Prostate gland (tissue), 2 donors: Measurements from ENCODE around the gene DCANP1. TPM values are rescaled to one million over a fixed set of nuclear protein-coding genes. Genes with fewer than 3 reads are reported as not detected.
A peak's percentile ranks its signal among the peaks of the same experiment; 100 is the strongest.
"Not testable (repeated sequence)": the region's sequence is repeated elsewhere in the genome, so short reads cannot be mapped to it uniquely, and the experiment has no call there.

Source experiments
- DNase-seq: peaks from one replicate; pipeline ENCODE4 v3.0.0-alpha.2; 2019; ENCODE audit warnings: low spot score
- H3K27ac ChIP-seq, 2 donors: fragments of 200-600 bp; sonication (generic); 2 replicates each; pipeline ENCODE4 v1.5.1; 2017 to 2019
- H3K27me3 ChIP-seq: fragments of 200-600 bp; sonication (generic); replicated peaks from 2 replicates; pipeline ENCODE4 v1.5.1; 2019; ENCODE audit not compliant: insufficient read depth
- H3K36me3 ChIP-seq, 2 donors: fragments of 200-600 bp; sonication (generic); 1 replicate in 1 of 2; 2 replicates in 1 of 2; pipeline versions ENCODE4 v1.5.1 to v1.8.1; 2017 to 2019
- H3K4me1 ChIP-seq: fragments of 200-600 bp; sonication (generic); replicated peaks from 2 replicates; pipeline ENCODE4 v1.5.1; 2019
- H3K4me3 ChIP-seq, 2 donors: fragments of 200-600 bp; sonication (generic); 2 replicates each; pipeline ENCODE4 v1.5.1; 2017 to 2019
- H3K9me3 ChIP-seq: fragments of 200-600 bp; sonication (generic); 2 replicates; pipeline ENCODE4 v1.5.1; 2017
- CTCF ChIP-seq, 4 experiments: fragments of 200-600 bp in 2 of 4; fragments of 450-650 bp in 2 of 4; sonication (generic) in 2 of 4; IDR thresholded peaks; 1 replicate in 3 of 4; 2 replicates in 1 of 4; pipeline ENCODE4 v1.5.1; 2016 to 2019; ENCODE audit warnings: antibody characterized with exemption in 4 of 4, mild to moderate bottlenecking in 2 of 4, moderate library complexity in 2 of 4
- POLR2A ChIP-seq: fragments of 450-650 bp; IDR thresholded peaks from one replicate; pipeline ENCODE4 v1.6.1; 2016; ENCODE audit warnings: antibody characterized with exemption, mild to moderate bottlenecking
- POLR2AphosphoS5 ChIP-seq: sonication (generic); formaldehyde crosslinking; IDR thresholded peaks from one replicate; pipeline ENCODE4 v1.6.1; 2017; ENCODE audit warnings: antibody characterized with exemption
- WGBS: methylation state at CpG from one replicate; pipeline ENCODE4 v1.1.5; 2018; 5-methylcytosine and 5-hydroxymethylcytosine counted together
- intact Hi-C: fragments of 100-400 bp; cut with DNase I; formaldehyde crosslinking; loops from one replicate; pipeline ENCODE4 v1.14.2; 2022
- total RNA-seq, 2 donors: library from RNA; depleted of rRNA; stranded (reverse); fragments of >200 nt; gene quantifications; one replicate each; pipeline ENCODE4 v1.1.0, GENCODE V29; 2016

The DCANP1 gene
- total RNA-seq, result not detected

GRCh38 chr5:135447298-135447929 is at the start of gene DCANP1:
DCANP1 (minus strand) TSS chr5:135447348; CDS start chr5:135447108, 240 bp downstream.
- no peak within 1 kb of the TSS for H3K27ac ChIP-seq
- H3K36me3 ChIP-seq, result no peaks in the 10 kb centered on the region
- TF ChIP-seq CTCF (IDR thresholded peaks at IDR 0.05) (no peak), POLR2A (no peak), POLR2AphosphoS5 (no peak)
- no peak within 1 kb of the TSS for H3K4me3 ChIP-seq
- H3K4me1 ChIP-seq, result no peaks in the 10 kb centered on the region
- H3K27me3 ChIP-seq, result no peaks in the 10 kb centered on the region
- H3K9me3 ChIP-seq, result no peaks in the 10 kb centered on the region
- no peak for DNase-seq
- 92% methylated on average over 5 of the region's 5 CpGs for WGBS
- intact Hi-C loops, result no loop called here

- H3K4me3 ChIP-seq, H3K4me1 ChIP-seq, DNase-seq, intact Hi-C loops, H3K27ac ChIP-seq, H3K36me3 ChIP-seq, H3K9me3 ChIP-seq, H3K27me3 ChIP-seq: not testable (repeated sequence)
- 84% methylated on average over 4 of the region's 4 CpGs for WGBS
Measured at GRCh38 chr5:135495531-135495930, 48.4 kb upstream of the DCANP1 start.

- TF ChIP-seq CTCF (IDR thresholded peaks at IDR 0.05) (no peak), POLR2A (no peak), POLR2AphosphoS5 (no peak)
- no peaks in the 10 kb centered on the region for H3K4me1 ChIP-seq
- H3K27ac ChIP-seq, result peak overlapping the region in 1 of 2 donors; percentile 44
- H3K9me3 ChIP-seq, result no peaks in the 10 kb centered on the region
- H3K36me3 ChIP-seq, result no peaks in the 10 kb centered on the region
- WGBS, result 73% methylated on average over 5 of the region's 5 CpGs
- DNase-seq, result no peak
- intact Hi-C loops, result no loop called here
- H3K27me3 ChIP-seq, result no peaks in the 10 kb centered on the region
- H3K4me3 ChIP-seq, result no peak overlapping the region
Measured at GRCh38 chr5:135494196-135494595, 47.0 kb upstream of the DCANP1 start.

GRCh38 chr5:135493406-135494180 is 46.4 kb upstream of the DCANP1 start:
- Histone ChIP-seq H3K27me3 (no peaks in the 10 kb centered on the region), H3K36me3 (no peaks in the 10 kb centered on the region), H3K9me3 (no peaks in the 10 kb centered on the region), H3K4me3 (no peak overlapping the region), H3K27ac (peak overlapping the region in 1 of 2 donors; percentile 44), H3K4me1 (no peaks in the 10 kb centered on the region)
- DNase-seq, result peak; percentile 30
- intact Hi-C loops, result no loop called here
- TF ChIP-seq CTCF (IDR thresholded peaks at IDR 0.05), result no peak
- peak; percentile 27 for TF ChIP-seq POLR2AphosphoS5
- WGBS, result 48% methylated on average over 8 of the region's 8 CpGs

GRCh38 chr5:135492319-135492626 is 45.1 kb upstream of the DCANP1 start:
- Histone ChIP-seq H3K27me3 (no peaks in the 10 kb centered on the region), H3K9me3 (no peaks in the 10 kb centered on the region), H3K4me1 (no peaks in the 10 kb centered on the region), H3K36me3 (no peaks in the 10 kb centered on the region), H3K27ac (no peak overlapping the region), H3K4me3 (no peak overlapping the region)
- WGBS, result 84% methylated on average over 3 of the region's 3 CpGs
- intact Hi-C loops, result no loop called here
- DNase-seq, result no peak
- no peak for TF ChIP-seq CTCF (IDR thresholded peaks at IDR 0.05)
- no peak for TF ChIP-seq POLR2AphosphoS5
